Measurements from ENCODE around the gene WNK2. TPM values are rescaled to one million over a fixed set of nuclear protein-coding genes. Genes with fewer than 3 reads are reported as not detected.

WNK2 gene
- total RNA-seq, 1 experiment from 2014 or later: 69.4 TPM

DNA sequence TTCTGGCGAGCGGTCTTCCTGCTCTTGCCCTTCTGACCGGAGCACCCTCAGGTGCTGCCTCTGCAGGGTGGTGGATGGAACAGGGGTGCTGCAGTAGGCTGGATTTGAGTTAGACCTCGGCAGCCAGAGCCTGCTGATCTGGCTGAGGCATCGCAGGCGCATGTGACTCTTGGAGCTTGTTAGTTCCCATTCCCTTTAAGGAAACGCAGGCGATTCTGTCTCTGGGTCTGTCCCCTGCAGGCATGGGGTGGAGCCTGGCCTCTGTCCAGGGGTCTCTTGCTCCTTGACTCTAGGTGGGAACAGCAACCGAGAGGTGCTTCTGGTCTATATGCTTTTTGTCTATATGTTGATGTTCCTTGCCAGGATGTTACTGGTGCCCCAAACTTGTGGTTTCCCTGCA, 3.1 kb downstream of the WNK2 start:
- Mint-ChIP-seq H3K4me3 (peak overlapping the region in 1 of 2 experiments; percentile 38; a peak in 2 of 5 replicates), H3K36me3 (ENCODE audit: insufficient read depth in 1 of 3, low read depth in 3 of 3) (peaks cover 0 to 5% (median 0%) of the 10 kb centered on the region in 3 experiments; a peak in 5 of 7 replicates), H3K9me3 (no peaks in the 10 kb centered on the region), H3K27ac (no peak overlapping the region), H3K27me3 (ENCODE audit: low read depth) (peaks cover 30% of the 10 kb centered on the region), H3K4me1 (peaks cover 35 to 37% of the 10 kb centered on the region in 2 experiments)
- H2BK12ac ChIP-seq (ENCODE audit: insufficient read length, low read depth, low read length): no peak overlapping the region
- no peak overlapping the region for H3K23ac ChIP-seq (ENCODE audit: insufficient read length, low read depth, low read length)
- no peaks in the 10 kb centered on the region for H3K9me3 ChIP-seq (ENCODE audit: control insufficient read depth, low read depth, low read length)
- peaks cover 5% of the 10 kb centered on the region for H3K23me2 ChIP-seq (ENCODE audit: insufficient read length, low read depth, low read length, poor library complexity, severe bottlenecking)
- no peak overlapping the region for H3K18ac ChIP-seq (ENCODE audit: insufficient read length, low read depth, low read length)
- H2AFZ ChIP-seq (ENCODE audit: low read length): no peak overlapping the region
- no peak overlapping the region for H2BK5ac ChIP-seq (ENCODE audit: insufficient read length, low read length)
- H2BK120ac ChIP-seq (ENCODE audit: low read depth, low read length, poor library complexity, severe bottlenecking): no peak overlapping the region
- no peaks in the 10 kb centered on the region for H3K79me1 ChIP-seq (ENCODE audit: insufficient read depth, low read depth, low read length, poor library complexity, severe bottlenecking)
- H3K27ac ChIP-seq (ENCODE audit: insufficient read length, low read depth, low read length): no peak overlapping the region
- H3K27me3 ChIP-seq (ENCODE audit: insufficient read depth, low read length): peaks cover 4% of the 10 kb centered on the region; the same call in 1 of the 2 replicates
- H3K4me1 ChIP-seq (ENCODE audit: insufficient read depth, low read length): no peaks in the 10 kb centered on the region
- no peak overlapping the region for H4K8ac ChIP-seq (replicated peaks; ENCODE audit: insufficient read length, low read depth, low read length)
- WGBS (ENCODE audit: extremely low coverage, insufficient read length, low lambda C conversion rate): no CpG with 5 or more reads among the region's 9 CpGs
- peaks cover 5% of the 10 kb centered on the region for H4K20me1 ChIP-seq (ENCODE audit: control insufficient read depth, insufficient read depth, insufficient read length)
- DNase-seq: no peak
- no peak overlapping the region for H2AK5ac ChIP-seq (ENCODE audit: insufficient read length, low read length)
- no peak overlapping the region for H2BK20ac ChIP-seq (ENCODE audit: low read depth, low read length, poor library complexity, severe bottlenecking)
- H3K14ac ChIP-seq (ENCODE audit: insufficient read depth, low read length): no peak overlapping the region
- no peak overlapping the region for H3K56ac ChIP-seq (ENCODE audit: insufficient read length, low read depth, low read length)
- H4K91ac ChIP-seq (ENCODE audit: insufficient read length, low read depth, low read length): no peak overlapping the region
- H3K4me2 ChIP-seq (ENCODE audit: insufficient read depth, insufficient read length, low read length): no peak overlapping the region
- no peak overlapping the region for H3T11ph ChIP-seq (ENCODE audit: low read length)
- H3K79me2 ChIP-seq (ENCODE audit: insufficient read depth, low read length): no peaks in the 10 kb centered on the region; the same call in 1 of the 2 replicates
- no peak overlapping the region for H4K5ac ChIP-seq (ENCODE audit: insufficient read length, low read depth, low read length)
- TF ChIP-seq CTCF (conservative IDR thresholded peaks at IDR 0.05): no peak
- no peak overlapping the region for H2BK15ac ChIP-seq (ENCODE audit: low read depth, low read length)
- H3K9ac ChIP-seq (ENCODE audit: extremely low read depth, insufficient read length, low read length): no peak overlapping the region
- H3K4ac ChIP-seq (ENCODE audit: low read depth, low read length): no peak overlapping the region

All from H9 (cell line).